Smooth muscle cell (in vitro differentiated cells): Measurements from ENCODE around the gene OSBPL3. TPM values are rescaled to one million over a fixed set of nuclear protein-coding genes. Genes with fewer than 3 reads are reported as not detected.

Experiments
- DNase-seq: peaks from one replicate; lab custom pipeline; 2025; ENCODE audit not compliant: unreplicated experiment; lab: John Stamatoyannopoulos, UW
- H2AFZ ChIP-seq: fragments of 200-600 bp; sonication (generic); 2 replicates; pipeline ENCODE4 v1.6.0; 2016; ENCODE audit warnings: antibody characterized with exemption, low read depth, mild to moderate bottlenecking
- H3F3A ChIP-seq: fragments of 200-600 bp; sonication (generic); 2 replicates; pipeline ENCODE4 v1.6.0; 2017; ENCODE audit warnings: antibody characterized with exemption, low read depth
- H3K27ac ChIP-seq: fragments of 200-600 bp; sonication (generic); 2 replicates; pipeline ENCODE4 v1.5.1; 2016; ENCODE audit warnings: low read depth, mild to moderate bottlenecking
- H3K27me3 ChIP-seq: fragments of 200-600 bp; sonication (generic); 2 replicates; pipeline ENCODE4 v1.6.1; 2016; ENCODE audit warnings: low read depth, mild to moderate bottlenecking
- H3K36me3 ChIP-seq: fragments of 200-600 bp; sonication (generic); 2 replicates; pipeline ENCODE4 v1.5.1; 2016; ENCODE audit warnings: low read depth
- H3K4me1 ChIP-seq: fragments of 200-600 bp; sonication (generic); 2 replicates; pipeline ENCODE4 v1.5.1; 2016; ENCODE audit warnings: low read depth
- H3K4me2 ChIP-seq: fragments of 200-600 bp; sonication (generic); 2 replicates; pipeline ENCODE4 v1.6.0; 2016; ENCODE audit warnings: mild to moderate bottlenecking
- H3K4me3 ChIP-seq: fragments of 200-600 bp; sonication (generic); 2 replicates; pipeline ENCODE4 v1.5.1; 2016; ENCODE audit warnings: mild to moderate bottlenecking
- H3K79me2 ChIP-seq: fragments of 200-600 bp; sonication (generic); 2 replicates; pipeline ENCODE4 v1.6.0; 2016; ENCODE audit warnings: low read depth, mild to moderate bottlenecking
- H3K9ac ChIP-seq: fragments of 200-600 bp; sonication (generic); 2 replicates; pipeline ENCODE4 v1.6.0; 2016; ENCODE audit warnings: low read depth
- H3K9me3 ChIP-seq: fragments of 200-600 bp; sonication (generic); replicated peaks from 2 replicates; pipeline ENCODE4 v1.5.1; 2016; ENCODE audit warnings: low read depth
- H4K20me1 ChIP-seq: fragments of 200-600 bp; sonication (generic); 2 replicates; pipeline ENCODE4 v1.6.0; 2016; ENCODE audit warnings: low read depth
- WGBS: methylation state at CpG from one replicate; pipeline ENCODE4 v1.1.7; 2016; ENCODE audit warnings: low lambda C conversion rate; 5-methylcytosine and 5-hydroxymethylcytosine counted together
- polyA plus RNA-seq: library from polyadenylated mRNA; unstranded; fragments of >200 nt; fragmentation: Nextera tagmentation; extraction: Ambion mirVana; gene quantifications from 2 replicates; pipeline ENCODE4 v1.2.1, GENCODE V29; 2016
- total RNA-seq: library from RNA; depleted of rRNA; stranded (reverse); fragments of >200 nt; gene quantifications from 2 replicates; pipeline ENCODE4 v1.2.3, GENCODE V29; 2014
- TF ChIP-seq, protein P1 (sequence below): fragments of 200-600 bp; sonication (generic); IDR thresholded peaks from 2 replicates; pipeline ENCODE4 v1.5.1; 2017; ENCODE audit warnings: borderline replicate concordance, mild to moderate bottlenecking, antibody characterized with exemption; ENCODE audit not compliant: insufficient read depth, poor library complexity, severe bottlenecking

OSBPL3 gene
- total and polyA plus RNA-seq, 2 experiments from 2014 or later, result 6.2 to 16.3 TPM

- Histone ChIP-seq H3K4me3 (no peak overlapping the region), H4K20me1 (no peaks in the 10 kb centered on the region), H3K4me2 (no peak overlapping the region), H3K27ac (no peak overlapping the region), H3F3A (no peaks in the 10 kb centered on the region), H3K27me3 (no peaks in the 10 kb centered on the region), H3K9me3 (no peaks in the 10 kb centered on the region), H3K9ac (no peak overlapping the region), H3K4me1 (no peaks in the 10 kb centered on the region), H3K79me2 (no peaks in the 10 kb centered on the region), H3K36me3 (no peaks in the 10 kb centered on the region), H2AFZ (no peak overlapping the region)
- TF ChIP-seq, protein P1, sequence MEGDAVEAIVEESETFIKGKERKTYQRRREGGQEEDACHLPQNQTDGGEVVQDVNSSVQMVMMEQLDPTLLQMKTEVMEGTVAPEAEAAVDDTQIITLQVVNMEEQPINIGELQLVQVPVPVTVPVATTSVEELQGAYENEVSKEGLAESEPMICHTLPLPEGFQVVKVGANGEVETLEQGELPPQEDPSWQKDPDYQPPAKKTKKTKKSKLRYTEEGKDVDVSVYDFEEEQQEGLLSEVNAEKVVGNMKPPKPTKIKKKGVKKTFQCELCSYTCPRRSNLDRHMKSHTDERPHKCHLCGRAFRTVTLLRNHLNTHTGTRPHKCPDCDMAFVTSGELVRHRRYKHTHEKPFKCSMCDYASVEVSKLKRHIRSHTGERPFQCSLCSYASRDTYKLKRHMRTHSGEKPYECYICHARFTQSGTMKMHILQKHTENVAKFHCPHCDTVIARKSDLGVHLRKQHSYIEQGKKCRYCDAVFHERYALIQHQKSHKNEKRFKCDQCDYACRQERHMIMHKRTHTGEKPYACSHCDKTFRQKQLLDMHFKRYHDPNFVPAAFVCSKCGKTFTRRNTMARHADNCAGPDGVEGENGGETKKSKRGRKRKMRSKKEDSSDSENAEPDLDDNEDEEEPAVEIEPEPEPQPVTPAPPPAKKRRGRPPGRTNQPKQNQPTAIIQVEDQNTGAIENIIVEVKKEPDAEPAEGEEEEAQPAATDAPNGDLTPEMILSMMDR, result no peak
- 96% methylated on average over 3 of the region's 3 CpGs for WGBS
- no peak for DNase-seq
Measured at GRCh38 chr7:24995466-24995865, 15.5 kb upstream of the OSBPL3 start.

- TF ChIP-seq, protein P1, result no peak
- H3K4me3 ChIP-seq, result no peak overlapping the region
- no peaks in the 10 kb centered on the region for H3K4me1 ChIP-seq
- no peaks in the 10 kb centered on the region for H4K20me1 ChIP-seq
- no peak overlapping the region for H2AFZ ChIP-seq
- peaks cover 12% of the 10 kb centered on the region for H3K27me3 ChIP-seq
- H3K79me2 ChIP-seq, result no peaks in the 10 kb centered on the region
- H3K9me3 ChIP-seq, result no peaks in the 10 kb centered on the region
- no peak overlapping the region for H3K4me2 ChIP-seq
- no peak overlapping the region for H3K9ac ChIP-seq
- 95% methylated on average over 4 of the region's 4 CpGs for WGBS
- H3F3A ChIP-seq, result no peaks in the 10 kb centered on the region
- no peak overlapping the region for H3K27ac ChIP-seq
- DNase-seq, result no peak
- H3K36me3 ChIP-seq, result no peaks in the 10 kb centered on the region
Measured at GRCh38 chr7:24992314-24992713, 12.3 kb upstream of the OSBPL3 start.

DNA sequence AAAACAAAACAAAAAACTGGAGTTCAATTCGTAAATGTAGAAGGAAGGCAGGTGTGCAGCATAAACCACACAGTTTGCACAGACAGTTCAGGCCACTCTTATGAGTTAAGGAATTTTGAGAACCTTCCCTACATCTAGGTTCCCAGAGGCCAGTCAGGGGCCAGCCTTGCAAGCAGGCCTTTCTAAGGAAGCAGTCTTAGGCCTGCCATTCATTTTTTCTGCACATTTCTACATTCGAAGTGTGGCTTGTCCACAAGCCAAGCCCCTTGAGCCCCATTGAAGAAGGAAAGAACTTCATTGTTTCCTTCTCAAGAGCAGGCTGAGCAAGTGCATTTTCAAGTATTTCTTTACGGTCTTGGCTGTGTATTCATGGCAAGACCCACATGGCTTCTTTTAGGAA, 11.4 kb upstream of the OSBPL3 start:
- no peak overlapping the region for H3K4me3 ChIP-seq
- H3K4me2 ChIP-seq, result no peak overlapping the region
- H3K9me3 ChIP-seq, result no peaks in the 10 kb centered on the region
- no peaks in the 10 kb centered on the region for H3K36me3 ChIP-seq
- peaks cover 12% of the 10 kb centered on the region for H3K27me3 ChIP-seq
- TF ChIP-seq, protein P1, result no peak
- no peaks in the 10 kb centered on the region for H3F3A ChIP-seq
- WGBS, result 90% methylated on average over 3 of the region's 3 CpGs
- H2AFZ ChIP-seq, result no peak overlapping the region
- no peaks in the 10 kb centered on the region for H3K4me1 ChIP-seq
- H3K9ac ChIP-seq, result no peak overlapping the region
- H3K79me2 ChIP-seq, result no peaks in the 10 kb centered on the region
- no peak overlapping the region for H3K27ac ChIP-seq
- H4K20me1 ChIP-seq, result no peaks in the 10 kb centered on the region
- no peak for DNase-seq

GRCh38 chr7:24987331-24987842, 7.4 kb upstream of the OSBPL3 start:
- H3K27me3 ChIP-seq, result peaks cover 18% of the 10 kb centered on the region
- H3F3A ChIP-seq, result no peaks in the 10 kb centered on the region
- no peaks in the 10 kb centered on the region for H3K4me1 ChIP-seq
- TF ChIP-seq, protein P1, result no peak
- H4K20me1 ChIP-seq, result no peaks in the 10 kb centered on the region
- no peak overlapping the region for H3K4me3 ChIP-seq
- no peak for DNase-seq
- no peak overlapping the region for H3K27ac ChIP-seq
- H3K79me2 ChIP-seq, result no peaks in the 10 kb centered on the region
- H3K9ac ChIP-seq, result no peak overlapping the region
- H3K36me3 ChIP-seq, result no peaks in the 10 kb centered on the region
- H2AFZ ChIP-seq, result no peak overlapping the region
- WGBS, result 96% methylated on average over 1 of the region's 1 CpG
- H3K9me3 ChIP-seq, result no peaks in the 10 kb centered on the region
- no peak overlapping the region for H3K4me2 ChIP-seq
